ACC112 (cell line): ENCODE results near the gene ARMC6.

Experiments used
- H2AFZ ChIP-seq: fragments of 200-600 bp; sonication (generic); one replicate; pipeline ENCODE4 v1.6.0; 2017; ENCODE audit warnings: antibody characterized with exemption, low read length; ENCODE audit not compliant: unreplicated experiment
- H3K27ac ChIP-seq: fragments of 200-600 bp; sonication (generic); 2 replicates; pipeline ENCODE4 v1.5.1; 2014; ENCODE audit warnings: low read depth, mild to moderate bottlenecking, antibody characterized with exemption, low read length, moderate library complexity
- H3K27me3 ChIP-seq: fragments of 200-600 bp; sonication (generic); 2 replicates; pipeline ENCODE4 v1.6.1; 2014; ENCODE audit warnings: mild to moderate bottlenecking, antibody characterized with exemption, low read length, moderate library complexity, mixed read lengths; ENCODE audit not compliant: insufficient read depth
- H3K36me3 ChIP-seq: fragments of 200-600 bp; sonication (generic); 2 replicates; pipeline ENCODE4 v1.6.1; 2016; ENCODE audit warnings: mild to moderate bottlenecking, antibody characterized with exemption, low read length, moderate library complexity, mixed read lengths; ENCODE audit not compliant: insufficient read depth
- H3K4me1 ChIP-seq: fragments of 200-600 bp; sonication (generic); one replicate; pipeline ENCODE4 v1.6.1; 2016; ENCODE audit warnings: low read length, mixed read lengths; ENCODE audit not compliant: insufficient read depth, unreplicated experiment, control insufficient read depth
- H3K4me3 ChIP-seq: fragments of 200-600 bp; sonication (generic); 2 replicates; pipeline ENCODE4 v1.5.1; 2014; ENCODE audit warnings: mild to moderate bottlenecking, low read depth, low read length
- H3K79me2 ChIP-seq: fragments of 200-600 bp; sonication (generic); one replicate; pipeline ENCODE4 v1.6.0; 2016; ENCODE audit warnings: low read length; ENCODE audit not compliant: control insufficient read depth, unreplicated experiment, insufficient read depth

Gene ARMC6

GRCh38 chr19:18996351-18996750, 37.1 kb upstream of the ARMC6 start:
- Histone ChIP-seq H2AFZ (no peak overlapping the region), H3K36me3 (no peaks in the 10 kb centered on the region), H3K4me1 (no peaks in the 10 kb centered on the region), H3K27me3 (no peaks in the 10 kb centered on the region), H3K4me3 (no peak overlapping the region), H3K27ac (no peak overlapping the region), H3K79me2 (no peaks in the 10 kb centered on the region)

GRCh38 chr19:18996796-18997394, 36.5 kb upstream of the ARMC6 start:
- Histone ChIP-seq H3K36me3 (no peaks in the 10 kb centered on the region), H3K27ac (no peak overlapping the region), H3K79me2 (no peaks in the 10 kb centered on the region), H3K4me3 (no peak overlapping the region), H2AFZ (no peak overlapping the region), H3K27me3 (no peaks in the 10 kb centered on the region), H3K4me1 (no peaks in the 10 kb centered on the region)

GRCh38 chr19:18998276-18998675, 35.1 kb upstream of the ARMC6 start:
- Histone ChIP-seq H3K4me1 (no peaks in the 10 kb centered on the region), H3K79me2 (no peaks in the 10 kb centered on the region), H3K27ac (no peak overlapping the region), H3K4me3 (no peak overlapping the region), H3K36me3 (no peaks in the 10 kb centered on the region), H3K27me3 (no peaks in the 10 kb centered on the region), H2AFZ (no peak overlapping the region)

- no peak overlapping the region for H3K4me3 ChIP-seq
- H3K79me2 ChIP-seq, result no peaks in the 10 kb centered on the region
- no peak overlapping the region for H2AFZ ChIP-seq
- no peaks in the 10 kb centered on the region for H3K4me1 ChIP-seq
- no peaks in the 10 kb centered on the region for H3K27me3 ChIP-seq
- H3K36me3 ChIP-seq, result no peaks in the 10 kb centered on the region
- H3K27ac ChIP-seq, result no peak overlapping the region
These were observed 34.2 kb upstream of the ARMC6 start for GRCh38 chr19:18999016-18999758.

GRCh38 chr19:18999896-19000620, 33.3 kb upstream of the ARMC6 start:
- Histone ChIP-seq H3K4me1 (no peaks in the 10 kb centered on the region), H3K27me3 (no peaks in the 10 kb centered on the region), H3K4me3 (no peak overlapping the region), H2AFZ (no peak overlapping the region), H3K79me2 (no peaks in the 10 kb centered on the region), H3K27ac (no peak overlapping the region), H3K36me3 (no peaks in the 10 kb centered on the region)

GRCh38 chr19:19004144-19004543, 29.3 kb upstream of the ARMC6 start:
- Histone ChIP-seq H3K79me2 (no peaks in the 10 kb centered on the region), H3K36me3 (no peaks in the 10 kb centered on the region; the same call in 1 of the 2 replicates)

GRCh38 chr19:19006213-19006612, 27.2 kb upstream of the ARMC6 start:
- H2AFZ ChIP-seq, result no peak overlapping the region
- no peaks in the 10 kb centered on the region for H3K79me2 ChIP-seq
- H3K4me1 ChIP-seq, result no peaks in the 10 kb centered on the region
- no peaks in the 10 kb centered on the region; the same call in 1 of the 2 replicates for H3K36me3 ChIP-seq
- no peak overlapping the region for H3K4me3 ChIP-seq
- H3K27me3 ChIP-seq, result no peaks in the 10 kb centered on the region
- no peak overlapping the region for H3K27ac ChIP-seq

More at GRCh38 chr19:19004144-19004543, 29.3 kb upstream of the ARMC6 start:
- Histone ChIP-seq H2AFZ (no peak overlapping the region), H3K27ac (no peak overlapping the region), H3K4me1 (no peaks in the 10 kb centered on the region), H3K4me3 (no peak overlapping the region), H3K27me3 (no peaks in the 10 kb centered on the region)

- H3K4me1 ChIP-seq, result no peaks in the 10 kb centered on the region
- no peaks in the 10 kb centered on the region; the same call in 1 of the 2 replicates for H3K36me3 ChIP-seq
These were observed 23.5 kb upstream of the ARMC6 start for GRCh38 chr19:19009951-19010350.

GRCh38 chr19:19010551-19010950, 22.9 kb upstream of the ARMC6 start:
- no peaks in the 10 kb centered on the region; the same call in 1 of the 2 replicates for H3K36me3 ChIP-seq

More at GRCh38 chr19:19009951-19010350, 23.5 kb upstream of the ARMC6 start:
- no peaks in the 10 kb centered on the region for H3K27me3 ChIP-seq
- H3K27ac ChIP-seq, result no peak overlapping the region
- no peak overlapping the region for H2AFZ ChIP-seq
- H3K79me2 ChIP-seq, result peaks cover 3% of the 10 kb centered on the region
- H3K4me3 ChIP-seq, result no peak overlapping the region

GRCh38 chr19:19021115-19021514, 12.3 kb upstream of the ARMC6 start:
- peak overlapping the region; percentile 59 for H3K27ac ChIP-seq
- H3K36me3 ChIP-seq, result peaks cover 15% of the 10 kb centered on the region
- no peak overlapping the region for H3K4me3 ChIP-seq
- H3K79me2 ChIP-seq, result peaks cover 46% of the 10 kb centered on the region
- peaks cover 8% of the 10 kb centered on the region for H3K4me1 ChIP-seq
- H2AFZ ChIP-seq, result no peak overlapping the region
- no peaks in the 10 kb centered on the region for H3K27me3 ChIP-seq

More at GRCh38 chr19:19010551-19010950, 22.9 kb upstream of the ARMC6 start:
- no peak overlapping the region for H3K4me3 ChIP-seq
- no peaks in the 10 kb centered on the region for H3K4me1 ChIP-seq
- no peaks in the 10 kb centered on the region for H3K27me3 ChIP-seq
- no peak overlapping the region for H2AFZ ChIP-seq
- H3K27ac ChIP-seq, result no peak overlapping the region
- peaks cover 3% of the 10 kb centered on the region for H3K79me2 ChIP-seq
